Measurements from ENCODE around the gene HSPBP1.
"Not testable (repeated sequence)": the region's sequence is repeated elsewhere in the genome, so short reads cannot be mapped to it uniquely, and the experiment has no call there.

The HSPBP1 gene

DNA sequence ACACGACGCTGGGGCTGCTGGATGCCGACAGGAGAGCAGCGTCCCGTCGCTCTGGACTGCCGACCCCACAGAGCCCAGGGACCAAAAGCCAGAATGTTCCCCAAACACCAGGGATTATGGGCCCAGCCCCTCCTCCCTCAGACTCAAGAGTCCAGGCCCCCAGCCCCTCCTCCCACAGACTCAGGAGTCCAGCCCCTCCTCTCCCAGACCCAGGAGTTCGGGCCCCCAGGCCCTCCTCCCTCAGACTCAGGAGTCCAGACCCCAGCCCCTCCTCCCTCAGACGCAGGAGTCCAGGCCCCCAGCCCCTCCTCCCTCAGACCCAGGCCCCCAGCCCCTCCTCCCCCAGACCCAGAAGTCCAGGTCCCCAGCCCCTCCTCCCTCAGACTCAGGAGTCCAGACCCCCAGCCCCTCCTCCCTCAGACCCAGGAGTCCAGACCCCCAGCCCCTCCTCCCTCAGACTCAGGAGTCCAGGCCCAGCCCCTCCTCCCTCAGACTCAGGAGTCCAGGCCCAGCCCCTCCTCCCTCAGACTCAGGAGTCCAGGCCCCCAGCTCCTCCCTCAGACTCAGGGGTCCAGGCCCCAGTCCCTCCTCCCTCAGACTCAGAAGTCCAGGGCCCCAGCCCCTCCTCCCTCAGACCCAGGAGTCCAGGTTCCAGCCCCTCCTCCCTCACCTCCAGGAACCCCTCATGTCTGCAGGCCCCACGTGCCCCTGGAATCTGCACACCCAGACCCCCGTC lies 55.1 kb downstream of the HSPBP1 start:
- H3K9me3 Mint-ChIP-seq, H3K27ac Mint-ChIP-seq, H3K4me1 Mint-ChIP-seq, H3K27me3 Mint-ChIP-seq, DNase-seq, H3K4me3 Mint-ChIP-seq: not testable (repeated sequence)
- CTCF ChIA-PET, result interaction anchor here (0.6 kb wide), 1 partner anchor 84 kb away, joined by 3 read pairs; no protein-coding TSS in a partner anchor
- peaks cover 36% of the 10 kb centered on the region for H3K36me3 Mint-ChIP-seq

DNA sequence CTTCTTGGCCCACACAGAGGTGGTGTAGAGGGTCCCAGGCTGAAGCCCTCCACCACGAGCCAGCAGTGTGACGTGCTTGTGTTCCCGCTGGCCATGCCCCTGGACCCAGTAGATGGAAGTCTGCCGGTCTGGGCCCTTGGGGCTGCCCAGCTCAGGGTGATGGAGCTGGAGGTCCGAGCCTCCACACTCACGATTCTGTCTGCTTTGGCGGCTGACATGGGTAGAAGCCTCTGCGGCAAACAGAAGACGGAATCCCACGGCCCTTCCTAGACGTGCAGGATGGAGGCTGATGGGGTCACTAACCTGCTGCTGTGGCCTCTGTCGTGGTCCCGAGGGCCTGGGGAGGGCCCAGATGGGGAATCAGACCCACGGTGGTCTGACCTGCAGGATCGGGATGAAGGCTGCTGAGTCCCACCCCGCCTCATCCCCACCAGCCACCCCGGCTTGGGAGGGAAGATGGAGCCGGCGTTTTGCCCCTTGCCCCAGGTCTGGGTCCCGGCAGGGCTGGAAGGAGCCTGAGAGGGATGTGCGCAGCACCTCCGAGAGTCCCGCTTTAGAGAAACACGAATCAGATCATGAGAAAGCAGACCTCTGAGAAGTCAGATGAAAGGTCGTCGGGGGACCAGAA lies 55.8 kb downstream of the HSPBP1 start:
- Mint-ChIP-seq H3K9me3 (peaks cover 5% of the 10 kb centered on the region), H3K36me3 (peaks cover 35% of the 10 kb centered on the region), H3K27ac (no peak overlapping the region), H3K4me3 (no peak overlapping the region), H3K27me3 (no peaks in the 10 kb centered on the region), H3K4me1 (no peaks in the 10 kb centered on the region)
- CTCF ChIA-PET, result interaction anchor here (0.6 kb wide), 1 partner anchor 83 kb away, joined by 3 read pairs; no protein-coding TSS in a partner anchor
- DNase-seq, result no peak

DNA sequence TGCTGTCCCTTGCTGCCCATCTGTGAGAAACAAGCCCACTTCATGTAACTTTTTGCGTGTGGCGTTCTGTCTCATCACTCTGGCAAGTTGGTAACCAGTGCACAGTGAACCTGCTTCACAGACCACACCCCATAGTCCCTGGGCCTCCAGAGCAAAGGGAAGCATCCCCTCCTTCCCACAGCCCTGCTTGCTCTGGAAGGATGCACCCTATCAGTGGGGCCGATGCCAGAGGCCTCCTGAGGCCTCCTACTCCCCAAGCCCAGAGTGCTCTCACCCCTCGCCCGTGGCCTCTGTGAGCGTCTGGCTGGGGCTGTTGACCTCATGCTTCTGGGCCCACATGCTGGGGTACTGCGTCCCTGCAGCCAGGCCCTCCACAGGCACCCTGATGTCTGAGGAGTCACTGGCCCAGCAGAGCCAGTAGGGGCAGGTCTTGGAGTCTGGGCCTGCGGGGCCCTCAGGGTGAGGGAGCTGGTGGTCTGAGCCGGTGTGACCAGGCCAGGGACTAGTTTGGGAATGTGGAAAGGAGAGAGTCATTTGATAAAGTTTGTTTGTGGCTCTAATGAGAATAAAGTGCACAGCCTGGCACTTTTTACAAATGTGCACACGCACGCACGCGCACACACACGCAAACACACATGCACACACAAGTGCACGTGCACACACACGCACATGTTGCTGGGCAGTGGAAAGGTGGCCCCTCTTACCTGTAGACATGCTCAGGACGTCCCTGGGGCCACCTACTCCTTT lies 56.4 kb downstream of the HSPBP1 start:
- Mint-ChIP-seq H3K36me3 (peaks cover 31% of the 10 kb centered on the region), H3K27me3 (no peaks in the 10 kb centered on the region), H3K4me1 (no peaks in the 10 kb centered on the region), H3K4me3 (no peak overlapping the region), H3K9me3 (peaks cover 5% of the 10 kb centered on the region), H3K27ac (peak overlapping the region; percentile 58)
- no peak for DNase-seq
- CTCF ChIA-PET, result no interaction called here

DNA sequence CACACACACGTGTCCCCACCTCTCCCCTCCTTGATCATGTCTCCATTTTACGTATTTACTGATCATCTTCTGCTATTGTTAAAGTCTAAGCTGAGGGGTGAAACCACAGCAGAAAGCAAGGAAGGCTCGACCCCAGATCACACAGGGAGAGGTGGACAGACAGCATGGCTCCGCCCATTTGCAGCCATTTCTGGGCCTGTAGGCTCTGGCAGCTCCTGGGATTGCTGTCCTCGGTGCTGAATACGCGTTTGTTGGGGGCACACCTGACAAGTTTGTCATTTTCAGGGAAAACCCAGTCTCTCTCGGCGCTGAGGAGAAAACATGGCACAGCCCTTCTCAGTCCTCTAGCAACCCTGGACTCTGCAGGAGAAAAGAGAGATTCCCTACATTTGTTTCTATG lies 59.4 kb downstream of the HSPBP1 start:
- no peak for DNase-seq
- Mint-ChIP-seq H3K4me3 (no peak overlapping the region), H3K36me3 (peaks cover 16% of the 10 kb centered on the region), H3K9me3 (peaks cover 5% of the 10 kb centered on the region), H3K27ac (no peak overlapping the region), H3K27me3 (peaks cover 22% of the 10 kb centered on the region), H3K4me1 (peaks cover 14% of the 10 kb centered on the region)
- CTCF ChIA-PET, result no interaction called here

DNA sequence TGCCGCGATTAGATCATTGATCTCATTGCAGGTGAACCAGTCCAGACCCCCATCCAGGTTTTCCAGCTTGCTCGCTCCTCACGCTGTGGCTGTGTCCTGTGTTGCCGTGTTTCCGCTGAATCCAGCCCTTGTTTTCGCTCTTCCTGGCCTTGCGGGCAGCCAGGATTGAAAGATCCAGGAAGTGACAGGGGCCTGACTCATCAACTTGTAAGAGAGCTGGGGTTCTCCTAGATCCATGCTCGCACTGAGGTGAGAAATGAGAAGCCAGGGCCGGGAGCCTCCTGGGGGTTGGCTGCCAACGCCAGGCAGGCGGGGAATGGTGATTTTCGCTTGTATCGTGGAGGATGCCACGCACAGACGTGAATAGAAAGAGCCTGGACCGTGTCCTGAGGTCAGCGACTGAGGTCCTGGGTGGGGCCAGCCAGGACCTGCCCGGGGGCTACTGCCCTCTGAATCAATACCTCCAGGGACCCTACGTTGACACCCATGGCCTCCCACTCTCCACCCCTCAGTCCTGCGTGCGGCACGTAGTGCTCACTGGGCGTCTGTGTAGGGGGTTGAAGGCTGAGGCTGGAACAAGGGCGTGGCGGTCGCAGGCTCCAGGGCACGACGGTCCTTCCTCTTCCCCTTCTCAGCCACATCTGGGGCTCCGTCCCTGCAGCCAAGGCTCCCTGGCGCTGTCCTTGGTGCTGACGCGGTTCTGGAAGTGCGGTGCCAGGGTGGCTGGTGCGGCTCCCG lies 63.3 kb downstream of the HSPBP1 start:
- CTCF ChIA-PET, result interaction anchor here (1.1 kb wide), 1 partner anchor 76 kb away, joined by 3 read pairs; no protein-coding TSS in a partner anchor
- Mint-ChIP-seq H3K27ac (peak overlapping the region; percentile 69), H3K4me3 (peak overlapping the region; percentile 21), H3K36me3 (peaks cover 11% of the 10 kb centered on the region), H3K27me3 (peaks cover 45% of the 10 kb centered on the region), H3K4me1 (peaks cover 14% of the 10 kb centered on the region), H3K9me3 (peaks cover 15% of the 10 kb centered on the region)
- DNase-seq, result peak; percentile 76

DNA sequence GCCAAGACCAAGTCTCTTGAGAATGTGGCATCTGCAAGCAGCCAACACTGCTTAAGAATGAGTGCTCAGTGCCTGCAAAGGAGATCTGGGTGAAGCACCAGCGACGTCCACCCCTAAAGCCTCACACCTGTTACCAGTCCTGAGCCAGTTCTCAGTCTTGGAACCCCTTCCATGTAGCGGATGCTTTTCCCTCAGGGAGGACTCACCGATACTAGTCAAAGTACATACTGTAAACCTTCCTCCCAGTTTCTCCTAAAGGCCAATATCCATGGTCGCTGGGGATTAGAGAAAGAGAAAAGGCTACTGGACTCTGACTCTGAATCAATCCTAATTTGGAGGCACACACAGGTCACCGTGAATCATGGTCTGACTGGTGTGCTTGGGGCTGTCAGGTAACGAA lies 66.4 kb downstream of the HSPBP1 start:
- DNase-seq, result no peak
- Mint-ChIP-seq H3K9me3 (peaks cover 10% of the 10 kb centered on the region), H3K27me3 (peaks cover 61% of the 10 kb centered on the region), H3K4me3 (no peak overlapping the region), H3K27ac (no peak overlapping the region), H3K4me1 (peaks cover 14% of the 10 kb centered on the region), H3K36me3 (no peaks in the 10 kb centered on the region)
- CTCF ChIA-PET, result interaction anchor here (0.8 kb wide), 1 partner anchor 10 kb away, joined by 3 read pairs; no protein-coding TSS in a partner anchor

DNA sequence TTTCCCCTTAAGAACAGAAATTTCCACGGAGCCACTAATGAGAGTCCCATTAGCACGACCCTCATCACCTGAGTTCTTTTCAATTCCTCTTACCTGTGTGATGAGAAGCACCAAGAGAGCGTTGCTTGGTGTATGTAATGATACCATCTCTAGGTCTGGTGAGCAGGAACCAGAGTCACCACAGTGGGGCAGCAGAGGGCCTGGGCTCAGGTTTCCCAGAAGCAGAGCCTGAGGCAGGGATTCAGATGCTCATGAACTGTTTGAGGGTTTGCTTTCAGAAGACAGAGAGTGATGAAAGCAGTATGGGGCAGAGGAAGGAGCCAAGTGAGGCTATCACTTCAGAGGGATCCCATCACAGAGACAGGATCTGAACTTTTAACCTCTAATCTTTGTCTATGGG lies 67.5 kb downstream of the HSPBP1 start:
- Mint-ChIP-seq H3K27ac (no peak overlapping the region), H3K4me1 (peaks cover 11% of the 10 kb centered on the region), H3K4me3 (no peak overlapping the region), H3K36me3 (no peaks in the 10 kb centered on the region), H3K9me3 (peaks cover 10% of the 10 kb centered on the region), H3K27me3 (peaks cover 57% of the 10 kb centered on the region)
- DNase-seq, result peak; percentile 71
- CTCF ChIA-PET, result interaction anchor here (0.8 kb wide), 1 partner anchor 9 kb away, joined by 3 read pairs; no protein-coding TSS in a partner anchor
